CD4-positive, alpha-beta T cell treated with Interleukin-21 for 1 hour (primary cell): ENCODE data around the gene ZPBP.
A peak's percentile ranks its signal among the peaks of the same experiment; 100 is the strongest.
"Not testable (repeated sequence)": the region's sequence is repeated elsewhere in the genome, so short reads cannot be mapped to it uniquely, and the experiment has no call there.

Source experiments
- DNase-seq: peaks from one replicate; pipeline ENCODE4 v3.0.0-alpha.2; 2020

The ZPBP gene, protein sequence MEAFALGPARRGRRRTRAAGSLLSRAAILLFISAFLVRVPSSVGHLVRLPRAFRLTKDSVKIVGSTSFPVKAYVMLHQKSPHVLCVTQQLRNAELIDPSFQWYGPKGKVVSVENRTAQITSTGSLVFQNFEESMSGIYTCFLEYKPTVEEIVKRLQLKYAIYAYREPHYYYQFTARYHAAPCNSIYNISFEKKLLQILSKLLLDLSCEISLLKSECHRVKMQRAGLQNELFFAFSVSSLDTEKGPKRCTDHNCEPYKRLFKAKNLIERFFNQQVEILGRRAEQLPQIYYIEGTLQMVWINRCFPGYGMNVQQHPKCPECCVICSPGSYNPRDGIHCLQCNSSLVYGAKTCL

DNA sequence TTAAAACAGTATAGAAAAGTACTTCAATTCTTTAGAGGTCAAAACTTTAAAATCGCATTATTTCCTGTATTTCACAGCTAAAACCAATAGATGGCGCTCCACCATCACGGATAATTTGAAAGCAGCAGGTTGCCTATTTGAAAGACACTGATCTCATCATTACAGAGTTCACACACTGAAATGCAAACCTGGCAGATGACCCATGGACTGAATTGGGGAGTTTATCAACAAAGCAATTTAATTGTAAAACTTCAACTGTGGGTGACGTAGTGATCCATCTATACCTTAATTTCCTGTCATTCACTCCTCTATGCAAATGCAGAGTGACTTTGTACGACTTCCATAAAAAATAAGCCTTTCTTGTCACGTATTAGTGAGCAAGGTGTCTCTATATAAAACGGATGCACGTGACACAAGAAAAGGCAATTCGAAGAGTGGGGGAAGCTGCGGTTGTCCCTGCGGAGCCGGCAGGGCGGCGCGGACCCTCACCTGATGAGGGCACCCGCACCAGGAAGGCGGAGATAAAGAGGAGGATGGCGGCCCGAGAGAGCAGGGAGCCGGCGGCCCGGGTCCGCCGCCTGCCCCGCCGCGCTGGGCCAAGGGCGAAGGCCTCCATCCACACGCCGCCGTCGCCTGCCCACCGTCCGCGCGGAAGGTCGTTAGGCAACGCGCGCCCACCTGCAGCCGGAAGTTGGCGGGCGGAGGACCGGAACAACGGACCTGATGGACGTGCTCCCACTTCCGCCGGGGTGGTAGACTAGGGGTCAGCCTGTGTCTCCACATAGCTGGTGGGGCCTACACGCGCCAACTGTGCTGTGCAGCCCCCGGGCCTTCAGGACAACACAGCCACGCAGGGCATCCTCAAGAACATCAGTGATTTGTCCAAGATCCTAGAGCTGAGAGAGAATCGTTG lies at the start of gene ZPBP:
ZPBP (minus strand) TSS at position 668 of the 913 bp plus-strand sequence; CDS start at position 616, 52 bp downstream.
- peak; percentile 79 for DNase-seq

DNA sequence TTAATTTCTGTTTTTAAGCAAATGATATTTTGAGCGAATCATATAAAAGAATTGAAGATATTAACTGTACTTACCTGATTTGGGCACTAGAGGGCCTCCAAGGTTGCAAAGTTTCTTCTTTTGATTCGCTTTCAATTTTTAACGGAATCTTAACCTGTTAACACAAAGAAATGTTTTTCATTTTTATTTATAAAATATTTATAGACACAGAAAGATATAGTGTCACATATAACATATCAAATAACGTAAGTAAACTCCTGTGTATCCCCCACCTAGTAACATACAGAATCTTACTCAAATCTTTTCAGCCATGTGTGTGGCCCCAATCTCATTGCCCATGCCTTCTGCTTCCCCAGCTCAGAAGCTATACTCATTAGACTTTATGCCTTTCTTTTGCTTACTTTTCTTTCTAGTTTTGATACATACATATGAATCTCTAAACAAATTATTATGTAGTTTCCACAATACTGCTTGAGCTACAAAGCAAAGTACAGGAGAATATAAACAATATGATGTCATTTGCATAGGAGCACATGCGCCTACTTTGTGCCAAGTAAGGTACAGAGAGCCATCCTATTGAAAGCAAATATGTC lies 49.5 kb upstream of the ZPBP start:
- DNase-seq, result peak; percentile 68

DNA sequence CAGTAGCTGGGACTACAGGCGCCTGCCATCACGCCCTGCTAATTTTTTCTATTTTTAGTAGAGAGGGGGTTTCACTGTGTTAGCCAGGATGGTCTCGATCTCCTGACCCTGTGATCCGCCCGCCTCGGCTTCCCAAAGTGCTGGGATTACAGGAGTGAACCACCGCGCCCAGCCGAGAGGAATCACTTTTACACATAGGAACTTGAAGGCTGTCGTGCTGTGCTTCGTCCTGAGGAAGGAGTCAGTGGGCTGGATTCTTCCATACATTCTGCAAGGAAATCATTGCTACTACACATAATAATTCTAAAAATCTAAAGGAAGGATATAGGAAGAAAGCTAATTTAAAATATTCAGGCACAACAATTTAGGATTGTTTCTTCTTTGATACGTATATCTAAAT lies 48.8 kb upstream of the ZPBP start:
- no peak for DNase-seq

DNA sequence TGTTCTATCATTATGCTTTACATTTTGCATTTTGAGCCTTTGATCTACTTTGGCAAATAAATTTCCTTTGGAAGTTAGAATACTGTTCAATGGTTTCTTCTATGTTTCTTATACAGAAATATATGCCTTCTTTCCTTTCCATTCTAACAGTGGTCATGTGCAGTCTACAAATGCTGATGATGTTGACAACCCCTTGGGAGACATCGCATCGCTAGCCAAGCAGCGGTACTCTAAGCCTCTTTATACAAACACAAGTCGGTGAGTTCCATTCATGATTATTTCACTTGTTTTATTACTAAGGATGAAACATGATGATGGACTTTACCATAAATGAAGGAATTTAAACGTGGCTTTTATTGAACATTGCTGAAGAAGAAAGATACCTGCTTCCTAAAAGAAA lies 48.1 kb upstream of the ZPBP start:
- no peak for DNase-seq

DNA sequence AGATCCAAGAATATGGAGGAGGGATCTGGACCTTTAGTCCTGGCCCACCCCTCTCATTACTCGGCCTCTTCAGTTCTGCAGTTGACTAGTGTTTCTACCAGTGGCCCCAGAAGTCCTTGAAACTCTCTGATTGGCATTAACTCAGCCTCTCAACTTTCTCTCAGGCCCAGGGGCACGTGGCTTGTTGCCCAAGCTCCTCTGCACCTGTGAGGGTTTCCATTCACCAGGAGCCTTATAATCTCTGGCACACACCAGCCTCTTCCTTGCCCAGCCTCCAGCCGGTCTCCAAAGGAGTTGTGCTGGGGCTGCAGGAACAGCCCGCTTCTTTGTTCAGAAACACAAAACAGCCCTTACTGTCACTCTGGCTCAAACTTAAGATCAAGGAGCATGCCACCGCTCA lies 47.6 kb upstream of the ZPBP start:
- no peak for DNase-seq

DNA sequence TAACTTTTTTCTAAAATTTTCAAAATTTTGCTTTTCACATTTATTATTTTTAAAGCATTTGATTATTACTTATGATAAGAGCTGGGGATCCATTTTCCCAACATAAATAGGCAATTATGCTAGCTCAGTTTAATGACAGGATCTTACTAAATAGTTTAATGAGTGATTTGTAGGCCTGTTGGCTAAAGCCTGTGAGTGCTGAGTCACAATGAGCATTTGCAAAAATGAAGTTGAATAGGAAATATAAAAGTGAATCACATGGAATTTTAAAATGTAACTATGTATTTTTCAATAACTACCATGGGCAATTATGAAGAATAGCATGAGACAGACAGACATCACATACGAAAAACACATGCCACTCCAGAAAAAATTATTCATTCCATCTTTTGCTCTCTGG lies 45.1 kb upstream of the ZPBP start:
- no peak for DNase-seq

DNA sequence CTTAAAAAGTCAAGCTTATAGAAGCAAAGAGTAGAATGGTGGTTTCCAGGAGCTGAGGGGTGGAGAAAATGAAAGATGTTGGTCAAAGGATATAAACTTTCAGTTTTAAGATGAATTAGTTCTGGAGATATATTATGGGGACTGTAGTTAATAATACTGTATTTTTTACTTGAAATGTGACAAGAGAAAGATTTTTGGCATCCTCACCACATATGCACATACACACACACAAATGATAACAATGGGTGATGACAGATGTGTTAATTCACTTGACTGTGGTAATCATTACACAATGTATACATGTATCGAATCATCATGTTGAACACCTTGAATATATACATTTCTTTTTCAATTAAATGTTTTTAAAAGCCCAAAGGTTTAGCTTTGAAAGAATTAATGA lies 32.7 kb upstream of the ZPBP start:
- DNase-seq, result no peak

DNA sequence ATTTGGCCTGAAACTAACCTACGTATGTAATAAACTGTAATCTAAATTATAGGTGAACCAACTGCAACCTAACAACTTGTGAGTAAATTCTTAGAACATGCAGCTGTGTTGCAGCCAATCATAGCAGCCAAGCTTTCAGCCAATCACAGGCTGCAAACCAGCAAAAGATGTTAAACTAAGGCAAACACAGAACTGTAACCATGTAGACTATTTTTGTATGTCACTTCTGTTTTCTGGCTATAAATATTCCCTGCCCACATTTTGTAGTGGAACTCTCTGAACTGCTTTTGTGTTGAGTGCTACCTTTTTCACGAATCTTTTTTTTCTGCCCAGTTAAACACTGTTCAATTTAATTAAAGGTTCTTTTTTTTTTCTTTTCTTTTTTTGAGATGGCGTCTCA lies 28.2 kb upstream of the ZPBP start:
- DNase-seq, result no peak

DNA sequence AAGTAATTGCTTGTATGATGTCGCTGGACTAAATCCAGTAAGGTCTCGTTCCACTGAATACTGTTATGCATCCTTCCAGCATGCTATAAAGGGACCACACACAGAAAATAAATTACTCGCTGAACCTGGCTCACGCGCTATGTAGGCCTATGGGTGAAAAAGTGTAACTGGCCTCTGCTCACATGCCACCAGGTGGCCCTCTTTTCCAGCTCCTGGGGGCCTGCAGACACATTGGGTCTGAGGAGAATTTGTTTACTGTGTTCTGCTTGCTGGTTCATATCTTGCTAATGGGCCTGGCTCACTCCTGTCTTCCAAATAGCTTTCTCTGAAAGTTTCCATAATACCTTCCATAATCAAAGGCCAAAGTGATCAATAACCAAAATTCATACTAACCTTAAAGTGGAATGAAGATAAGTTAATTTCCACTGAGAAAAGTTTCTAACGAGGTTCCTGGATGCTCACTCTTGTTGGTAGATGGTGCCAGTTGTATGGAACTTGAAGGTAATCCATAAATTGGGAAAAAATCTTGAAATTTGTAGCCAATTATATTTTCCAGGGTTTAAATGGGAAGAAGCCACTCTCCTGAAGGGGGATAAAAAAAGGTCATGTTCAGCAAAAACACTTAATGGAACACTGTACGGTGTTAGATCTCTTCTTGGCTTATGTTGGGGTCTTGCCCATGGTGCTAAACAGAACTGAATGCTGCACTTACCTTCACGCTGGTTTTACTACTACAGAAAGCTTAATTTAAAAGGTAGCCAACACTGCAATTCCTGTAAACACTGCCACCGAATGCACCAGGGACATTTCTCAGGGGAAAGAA lies 27.0 kb upstream of the ZPBP start:
- DNase-seq, result peak; percentile 33

DNA sequence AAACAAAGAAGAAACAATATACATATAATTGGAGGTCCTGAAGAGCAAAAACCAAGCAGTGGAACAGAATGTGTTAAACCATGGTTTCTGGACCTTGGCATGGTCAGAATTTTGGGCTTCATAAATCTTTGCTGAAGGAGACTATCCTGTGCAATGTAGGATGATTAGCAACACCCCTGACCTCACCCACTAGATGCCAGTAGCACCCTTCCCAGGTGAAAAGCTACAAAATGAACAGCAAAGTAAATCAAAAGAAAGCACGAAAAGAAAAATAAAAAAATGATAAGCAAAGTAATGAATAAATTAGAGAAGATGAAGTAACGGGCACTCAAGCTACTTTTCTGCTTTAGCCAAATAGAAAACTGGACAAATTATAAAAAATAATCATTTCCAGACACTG lies 19.2 kb upstream of the ZPBP start:
- no peak for DNase-seq

DNA sequence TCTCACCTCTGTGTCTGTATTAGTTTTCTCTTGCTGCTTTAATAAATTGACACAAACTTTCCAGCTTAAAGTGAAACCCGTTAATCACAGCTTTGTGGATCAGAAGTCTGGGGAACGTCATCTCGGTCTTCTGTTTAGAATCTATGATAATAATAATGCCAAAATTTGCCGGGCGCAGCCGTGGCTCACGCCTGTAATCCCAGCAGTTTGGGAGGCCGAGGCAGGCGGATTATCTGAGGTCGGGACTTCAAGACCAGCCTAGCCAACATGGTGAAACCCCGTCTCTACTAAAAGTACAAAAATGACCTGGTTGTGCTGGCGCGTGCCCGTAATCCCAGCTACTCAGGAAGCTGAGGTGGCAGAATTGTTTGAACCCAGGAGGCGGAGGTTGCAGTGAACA lies 8.8 kb upstream of the ZPBP start:
- no peak for DNase-seq

DNA sequence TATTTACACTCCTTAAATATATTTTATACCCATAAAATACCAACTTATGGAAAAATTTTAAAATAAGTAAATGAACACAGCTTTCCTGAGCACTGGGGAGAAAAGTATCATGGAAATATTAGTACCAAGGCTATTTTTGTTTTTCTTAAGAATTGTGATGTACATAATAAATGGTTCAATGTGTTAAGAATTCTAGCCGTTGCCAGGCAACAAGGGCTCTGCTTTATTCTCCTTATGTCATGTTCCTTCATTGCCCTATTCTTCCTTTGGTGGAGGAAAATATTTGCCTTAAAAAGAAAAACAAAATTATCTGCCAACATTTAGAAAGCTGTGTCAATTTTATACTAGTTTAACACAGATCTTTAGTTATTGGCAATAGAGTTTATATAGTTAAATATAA lies 2.6 kb upstream of the ZPBP start:
- DNase-seq, result no peak

DNA sequence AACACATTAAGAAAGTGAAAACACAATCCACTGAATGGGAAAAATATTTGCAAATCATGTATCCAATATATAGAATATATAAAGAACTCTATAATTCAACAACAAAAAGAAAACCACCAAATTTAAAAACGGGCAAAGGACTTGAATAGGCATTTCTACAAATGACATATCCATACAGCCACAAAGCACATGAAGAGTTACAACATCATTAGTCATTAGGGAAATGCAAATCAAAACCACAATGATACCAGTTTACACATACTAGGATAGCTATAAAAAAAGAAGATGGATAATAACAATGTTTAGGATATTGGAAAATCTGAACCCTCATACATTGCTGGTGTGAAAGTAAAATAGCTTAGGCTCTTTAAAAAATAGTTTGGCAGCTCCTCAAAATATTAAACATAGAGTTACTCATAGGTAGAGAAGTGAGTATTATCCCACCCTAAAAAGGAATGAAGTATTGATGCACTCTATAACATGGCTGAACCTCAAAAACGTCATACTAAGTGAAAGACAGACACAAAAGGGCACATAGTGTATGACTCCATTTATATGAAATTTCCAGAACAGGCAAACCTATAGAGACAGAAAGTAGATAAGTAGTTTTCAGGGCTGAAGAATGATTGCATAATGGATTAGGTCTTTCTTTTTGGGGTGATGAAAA lies 4.5 kb downstream of the ZPBP start:
- no peak for DNase-seq

DNA sequence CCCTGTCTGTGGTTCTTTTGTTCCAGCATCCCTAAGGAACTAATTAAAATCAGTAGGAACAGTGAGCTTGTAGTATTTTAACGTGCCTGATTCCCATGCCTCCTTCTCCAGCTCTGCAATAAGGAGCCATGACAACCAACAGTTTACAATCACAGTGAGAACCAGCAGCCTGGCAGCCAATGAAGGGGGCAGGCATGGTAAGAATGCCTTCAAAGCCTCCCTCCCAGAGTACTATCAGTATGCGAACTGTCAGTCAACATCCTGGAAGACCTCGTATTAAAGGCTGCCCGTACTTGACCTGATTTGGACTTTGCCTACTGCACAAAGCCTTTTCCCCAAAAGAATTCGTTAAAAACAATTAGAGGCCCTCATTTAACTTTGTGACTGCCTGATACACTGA lies 7.7 kb downstream of the ZPBP start:
- no peak for DNase-seq

DNA sequence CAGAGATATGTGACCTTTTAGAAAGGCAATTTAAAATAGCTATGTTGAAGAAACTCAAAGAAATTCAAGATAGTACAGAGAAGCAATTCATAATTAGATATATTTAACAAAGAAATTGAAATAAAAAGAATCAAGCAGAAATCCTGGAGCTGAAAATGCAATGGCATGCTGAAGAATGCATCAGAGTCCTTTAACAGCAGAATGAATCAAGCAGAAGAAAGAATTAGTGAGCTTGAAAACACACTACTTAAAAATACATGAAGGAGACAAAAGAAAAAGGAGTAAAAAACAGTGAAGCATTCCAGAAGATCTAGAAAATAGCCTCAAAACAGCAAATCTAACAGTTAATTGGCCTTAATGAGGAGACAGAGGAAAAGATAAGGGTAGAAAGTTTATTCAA lies 20.0 kb downstream of the ZPBP start:
- no peak for DNase-seq

DNA sequence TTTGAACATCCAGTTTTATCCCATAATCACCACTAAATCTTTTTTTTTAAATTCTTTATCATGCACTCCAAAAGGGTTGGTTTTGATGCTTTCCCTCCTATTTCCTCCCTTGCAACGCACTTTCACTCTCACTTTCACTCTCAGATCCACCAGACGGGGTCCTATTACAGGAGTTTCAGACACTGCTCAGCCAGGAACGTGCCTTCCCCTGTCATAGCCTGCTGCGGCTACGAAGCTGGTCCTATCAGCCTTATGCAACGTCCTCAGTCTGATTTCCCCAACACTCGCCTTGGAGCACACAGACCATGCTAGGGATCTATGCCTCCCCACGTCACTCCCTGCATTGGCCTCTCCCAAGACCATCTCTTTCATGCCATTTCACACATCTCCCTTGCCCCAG lies 23.4 kb downstream of the ZPBP start:
- DNase-seq, result peak; percentile 30

DNA sequence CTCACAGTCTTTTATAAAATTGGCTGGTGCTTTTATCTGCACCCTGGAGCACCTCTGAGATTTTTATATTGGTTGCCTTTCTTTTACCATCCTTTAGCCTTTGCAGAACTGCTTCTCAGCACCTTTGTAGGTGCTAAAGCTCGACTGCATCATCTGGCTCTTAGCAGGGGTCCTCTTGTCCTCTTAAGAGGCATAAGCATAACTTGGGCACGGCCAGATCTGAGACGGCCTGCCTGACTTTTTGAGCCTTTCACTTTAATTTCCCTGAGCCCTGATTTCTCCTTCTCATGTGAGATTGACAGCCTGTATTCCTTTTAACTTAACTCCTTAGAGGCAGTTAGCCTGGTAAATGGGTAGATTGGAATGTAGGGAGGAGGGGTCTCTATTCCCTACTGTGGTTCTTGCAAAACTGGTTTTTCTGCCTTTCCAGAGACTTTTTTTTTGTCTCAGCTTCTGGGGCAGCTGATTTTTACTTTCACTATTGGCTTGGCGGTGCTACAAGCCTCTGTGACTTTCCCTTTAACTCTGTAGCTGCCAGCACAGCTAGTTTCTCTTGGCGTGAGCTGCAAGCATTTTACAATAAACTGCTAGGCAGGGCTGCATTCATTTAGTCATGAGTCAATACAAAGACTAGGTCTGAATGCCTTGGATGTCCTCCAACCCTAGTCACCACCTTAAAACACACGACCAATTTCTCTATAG lies 24.0 kb downstream of the ZPBP start:
- DNase-seq, result peak; percentile 39

DNA sequence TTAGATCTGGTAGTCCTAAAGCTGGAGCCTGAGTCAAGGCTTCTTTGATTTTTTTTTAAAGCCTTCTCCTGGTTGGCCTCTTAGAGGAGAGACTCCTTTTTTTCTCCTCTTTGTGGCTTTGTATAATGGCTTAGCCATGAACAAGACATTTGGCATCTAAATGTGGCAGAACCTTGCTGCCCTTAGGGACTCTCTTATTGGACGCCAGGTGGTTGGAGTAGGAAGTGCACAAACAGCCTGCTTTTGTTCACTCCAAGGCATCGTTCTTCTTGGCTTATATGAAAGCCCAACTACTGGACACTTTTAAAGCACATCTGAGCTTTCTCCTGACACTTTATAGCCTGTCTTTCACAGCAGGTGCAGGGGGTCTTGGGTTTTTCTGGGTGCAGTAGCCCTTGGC lies 25.0 kb downstream of the ZPBP start:
- peak; percentile 35 for DNase-seq

DNA sequence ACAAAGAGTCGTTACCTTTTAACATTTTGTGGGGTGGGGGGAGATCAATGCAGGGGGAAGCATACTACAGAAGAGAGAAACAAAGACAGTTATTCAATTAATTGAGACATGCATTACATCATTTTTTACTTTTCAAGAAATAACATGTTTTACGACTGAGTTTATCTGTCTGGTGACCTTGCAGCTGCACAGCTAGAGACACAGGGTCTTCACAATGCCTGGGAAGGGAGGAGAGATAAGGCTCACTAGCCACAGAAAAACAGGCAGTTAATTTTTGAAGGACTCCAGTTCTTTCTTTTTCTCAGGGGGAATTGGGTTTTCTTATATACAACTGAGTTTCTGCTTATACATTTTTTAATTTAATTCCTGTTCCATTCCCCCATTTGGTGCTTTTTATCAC lies 30.1 kb downstream of the ZPBP start:
- no peak for DNase-seq

DNA sequence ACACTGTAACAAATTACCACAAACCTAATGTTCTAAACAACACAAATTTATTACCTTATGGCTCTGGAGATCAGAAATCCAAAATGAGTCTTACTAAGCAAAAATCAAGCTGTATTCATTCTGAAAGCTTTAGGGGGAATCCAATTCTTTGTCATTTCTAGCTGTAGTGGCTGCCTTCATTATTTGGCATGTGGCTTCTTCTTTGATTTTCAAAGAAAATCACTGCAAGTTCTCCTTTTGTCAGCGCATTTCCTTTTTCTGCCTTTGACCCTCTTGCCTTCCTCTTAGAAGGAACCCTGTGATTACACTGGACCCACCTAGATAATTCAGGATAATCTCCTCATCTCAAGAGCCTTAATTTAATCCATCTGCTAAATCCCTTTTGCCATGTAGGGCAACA lies 36.9 kb downstream of the ZPBP start:
- no peak for DNase-seq

DNA sequence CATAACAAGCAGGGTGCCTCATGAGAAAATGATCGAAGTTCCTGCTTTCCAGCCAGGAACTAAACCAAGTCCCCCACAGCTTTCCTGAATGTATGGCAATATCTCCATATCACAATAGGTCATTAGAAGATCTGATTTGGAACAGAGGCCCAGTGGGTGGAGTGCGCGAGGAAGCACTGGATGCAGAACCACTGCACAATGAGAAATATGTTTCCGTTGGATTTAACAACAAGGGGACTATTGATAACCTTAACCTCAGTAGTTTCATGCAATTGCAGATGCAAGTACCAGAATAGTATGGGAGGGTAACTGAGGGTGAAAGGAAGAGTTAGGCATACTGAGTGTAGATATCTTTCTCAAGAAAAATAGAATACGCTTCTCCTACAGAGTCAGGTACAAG lies 45.3 kb downstream of the ZPBP start:
- no peak for DNase-seq

DNA sequence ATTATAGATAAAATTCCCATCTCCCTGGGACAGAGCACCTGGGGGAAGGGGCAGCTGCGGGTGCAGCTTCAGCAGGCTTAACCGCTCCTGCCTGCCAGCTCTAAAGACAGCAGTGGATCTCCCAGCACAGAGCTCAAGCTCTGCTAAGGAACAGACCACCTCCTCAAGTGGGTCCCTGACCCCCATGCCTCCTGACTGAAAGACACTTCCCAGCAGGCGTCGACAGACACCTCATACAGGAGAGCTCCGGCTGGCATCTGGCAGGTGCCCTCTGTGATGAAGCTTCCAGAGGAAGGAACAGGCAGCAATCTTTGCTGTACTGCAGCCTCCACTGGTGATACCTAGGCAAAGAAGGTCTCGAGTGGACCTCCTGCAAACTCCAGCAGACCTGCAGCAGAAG lies 51.9 kb downstream of the ZPBP start:
- DNase-seq, result not testable (repeated sequence)
